K562 (cell line): ENCODE data around the gene LAPTM5. TPM values are rescaled to one million over a fixed set of nuclear protein-coding genes. Genes with fewer than 3 reads are reported as not detected.
A peak's percentile ranks its signal among the peaks of the same experiment; 100 is the strongest.

ENCODE experiments used
- CUX1 ChIP-seq: fragments of 200-800 bp; sonication (Bioruptor generic); IDR thresholded peaks from 2 replicates; pipeline ENCODE4 v1.6.1; 2016; ENCODE audit warnings: missing genetic modification characterization, missing compliant biosample characterization
- DPF2 ChIP-seq: fragments of 450-650 bp; IDR thresholded peaks from 2 replicates; pipeline ENCODE4 v1.6.1; 2016
- HMGXB4 ChIP-seq: sonication (generic); formaldehyde crosslinking; IDR thresholded peaks from 2 replicates; pipeline ENCODE4 v1.8.1; 2023; ENCODE audit warnings: mild to moderate bottlenecking, missing genetic modification reagents
- KLF16 ChIP-seq: IDR thresholded peaks from 2 replicates; pipeline ENCODE4 v1.6.1; 2016; ENCODE audit warnings: antibody characterized with exemption
- PATZ1 ChIP-seq: fragments of 250-450 bp; sonication (Bioruptor Pico); IDR thresholded peaks from 2 replicates; pipeline ENCODE4 v1.5.0; 2020; ENCODE audit warnings: mild to moderate bottlenecking, borderline replicate concordance
- RREB1 ChIP-seq: fragments of 250-450 bp; sonication (Bioruptor Pico); IDR thresholded peaks from 2 replicates; pipeline ENCODE4 v1.4.0; 2020
- SMARCE1 ChIP-seq: fragments of 450-650 bp; IDR thresholded peaks from 2 replicates; pipeline ENCODE4 v1.7.1; 2016; ENCODE audit warnings: mild to moderate bottlenecking
- TAF7 ChIP-seq: fragments of 450-650 bp; IDR thresholded peaks from 2 replicates; pipeline ENCODE4 v1.6.1; 2016; ENCODE audit warnings: missing genetic modification characterization, missing compliant biosample characterization
- ZNF830 ChIP-seq: fragments of 250-450 bp; sonication (Bioruptor Pico); IDR thresholded peaks from 2 replicates; pipeline ENCODE4 v1.5.0; 2021; ENCODE audit warnings: mild to moderate bottlenecking
- polyA plus RNA-seq, 8 experiments: library from polyadenylated mRNA; depleted of rRNA in 4 of 8; stranded (reverse) in 5 of 8; unstranded in 3 of 8; fragments of >200 nt; fragmentation: Nextera tagmentation in 2 of 8; fragmentation: Illumina TruSeq in 1 of 8; extraction: Ambion mirVana in 2 of 8; extraction: Trizol in 1 of 8; gene quantifications; 2 replicates each; pipeline versions ENCODE4 v1.2.1 to v1.2.3, GENCODE V29; 2011 to 2014; ENCODE audit warnings: inconsistent platforms in 1 of 8, missing spikeins in 1 of 8
- total RNA-seq, 7 experiments: library from RNA; depleted of rRNA in 6 of 7; stranded (reverse); fragments of >200 nt in 6 of 7; fragmentation: Illumina TruSeq in 2 of 7; extraction: Trizol in 2 of 7; gene quantifications; 2 replicates each; pipeline versions ENCODE4 v1.2.1 to v1.2.3, GENCODE V29; 2011 to 2021; ENCODE audit warnings: low replicate concordance in 1 of 7

The LAPTM5 gene
- total and polyA plus RNA-seq, 9 of the 15 experiments (the other 6 are each of a cell fraction or from before 2014, with no cell fraction given): 2.4 to 47.3 (median 20.3) TPM

GRCh38 chr1:30768159-30768829 is 10.7 kb upstream of the LAPTM5 start (continued):
- TF ChIP-seq CUX1 (CRISPR knock-in tag): no peak
- peak; percentile 7 for TF ChIP-seq TAF7 (tag)
- TF ChIP-seq PATZ1 (CRISPR knock-in tag): no peak
- TF ChIP-seq SMARCE1: no peak
- no peak for TF ChIP-seq DPF2
- no peak for TF ChIP-seq ZNF830 (CRISPR knock-in tag)
- TF ChIP-seq RREB1: peak; percentile 27; the same call in 1 of the 2 replicates
- TF ChIP-seq KLF16: no peak
- TF ChIP-seq HMGXB4: no peak
